ENCODE measurements around the gene CHRNE. TPM values are rescaled to one million over a fixed set of nuclear protein-coding genes. Genes with fewer than 3 reads are reported as not detected.
"Not testable (repeated sequence)": the region's sequence is repeated elsewhere in the genome, so short reads cannot be mapped to it uniquely, and the experiment has no call there.

The CHRNE gene
- total RNA-seq, 1 donor from 2014 or later: 0.69 TPM

GRCh38 chr17:4921320-4921719 lies 18.4 kb upstream of the CHRNE start:
- Mint-ChIP-seq H3K27me3 (ENCODE audit: unreplicated experiment) (peaks cover 4% of the 10 kb centered on the region), H3K4me1 (ENCODE audit: low read depth, unreplicated experiment) (peaks cover 4% of the 10 kb centered on the region), H3K36me3 (ENCODE audit: unreplicated experiment) (no peaks in the 10 kb centered on the region), H3K9me3 (ENCODE audit: unreplicated experiment) (no peaks in the 10 kb centered on the region), H3K4me3 (ENCODE audit: unreplicated experiment) (no peak overlapping the region), H3K27ac (ENCODE audit: unreplicated experiment) (no peak overlapping the region)
- no peak for TF ChIP-seq CTCF (IDR thresholded peaks at IDR 0.05; ENCODE audit: partially characterized antibody, unreplicated experiment)
- no peak for DNase-seq

- TF ChIP-seq CTCF (IDR thresholded peaks at IDR 0.05; ENCODE audit: partially characterized antibody, unreplicated experiment): no peak
- Mint-ChIP-seq H3K36me3 (ENCODE audit: unreplicated experiment) (no peaks in the 10 kb centered on the region), H3K4me1 (ENCODE audit: low read depth, unreplicated experiment) (peaks cover 4% of the 10 kb centered on the region), H3K27ac (ENCODE audit: unreplicated experiment) (no peak overlapping the region), H3K9me3 (ENCODE audit: unreplicated experiment) (no peaks in the 10 kb centered on the region), H3K27me3 (ENCODE audit: unreplicated experiment) (peaks cover 4% of the 10 kb centered on the region), H3K4me3 (ENCODE audit: unreplicated experiment) (no peak overlapping the region)
- no peak for DNase-seq
Measured at GRCh38 chr17:4920351-4921048, 17.6 kb upstream of the CHRNE start.

- no peaks in the 10 kb centered on the region for H3K9me3 Mint-ChIP-seq (ENCODE audit: unreplicated experiment)
- peaks cover 4% of the 10 kb centered on the region for H3K27me3 Mint-ChIP-seq (ENCODE audit: unreplicated experiment)
- no peak overlapping the region for H3K27ac Mint-ChIP-seq (ENCODE audit: unreplicated experiment)
- DNase-seq: no peak
- H3K4me3 Mint-ChIP-seq (ENCODE audit: unreplicated experiment): no peak overlapping the region
- no peak for TF ChIP-seq CTCF (IDR thresholded peaks at IDR 0.05; ENCODE audit: partially characterized antibody, unreplicated experiment)
- no peaks in the 10 kb centered on the region for H3K36me3 Mint-ChIP-seq (ENCODE audit: unreplicated experiment)
- H3K4me1 Mint-ChIP-seq (ENCODE audit: low read depth, unreplicated experiment): peaks cover 4% of the 10 kb centered on the region
Measured at GRCh38 chr17:4919511-4920047, 16.7 kb upstream of the CHRNE start.

DNA sequence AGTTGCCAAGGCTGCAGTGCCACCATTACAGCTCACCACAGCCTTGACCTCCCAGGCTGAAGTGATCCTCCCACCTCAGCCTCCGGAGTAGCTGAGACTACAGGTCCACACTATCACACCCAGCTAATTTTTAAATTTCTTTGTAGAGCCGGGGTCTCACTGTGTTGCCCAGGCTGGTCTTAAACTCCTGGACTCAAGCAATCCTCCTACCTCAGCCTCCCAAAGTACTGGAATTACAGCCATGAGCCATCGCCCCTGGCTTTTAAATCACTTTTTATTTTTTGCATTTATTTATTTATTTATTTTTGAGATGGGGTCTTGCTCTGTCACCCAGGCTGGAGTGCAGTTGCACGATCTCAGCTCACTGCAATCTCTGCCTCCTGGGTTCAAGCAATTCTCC lies 11.7 kb upstream of the CHRNE start:
- not testable (repeated sequence) for H3K9me3 Mint-ChIP-seq (ENCODE audit: unreplicated experiment); DNase-seq; H3K4me3 Mint-ChIP-seq (ENCODE audit: unreplicated experiment); H3K4me1 Mint-ChIP-seq (ENCODE audit: low read depth, unreplicated experiment); H3K36me3 Mint-ChIP-seq (ENCODE audit: unreplicated experiment); H3K27ac Mint-ChIP-seq (ENCODE audit: unreplicated experiment)
- H3K27me3 Mint-ChIP-seq (ENCODE audit: unreplicated experiment): peaks cover 11% of the 10 kb centered on the region

DNA sequence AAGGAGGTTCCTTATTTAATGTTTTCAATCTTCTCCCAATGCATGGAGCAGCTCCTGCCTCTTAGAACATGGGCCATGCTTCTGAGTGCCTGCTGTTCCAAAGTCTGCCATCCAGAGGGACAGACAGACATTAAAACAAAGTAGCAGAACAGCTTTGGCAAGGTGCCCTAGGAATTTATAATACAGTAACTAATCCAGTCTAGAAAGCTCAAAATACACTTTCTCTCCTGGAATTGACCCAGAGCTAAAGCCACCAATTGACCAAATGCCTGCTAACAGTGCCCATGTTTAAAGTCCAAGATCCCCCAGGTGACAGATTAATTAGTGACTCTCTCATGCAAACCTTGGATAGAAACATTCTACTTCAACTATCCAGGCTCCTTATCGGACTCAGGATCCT lies 11.1 kb upstream of the CHRNE start:
- H3K4me1 Mint-ChIP-seq (ENCODE audit: low read depth, unreplicated experiment): peaks cover 8% of the 10 kb centered on the region
- H3K36me3 Mint-ChIP-seq (ENCODE audit: unreplicated experiment): no peaks in the 10 kb centered on the region
- TF ChIP-seq CTCF (IDR thresholded peaks at IDR 0.05; ENCODE audit: partially characterized antibody, unreplicated experiment): no peak
- no peak overlapping the region for H3K27ac Mint-ChIP-seq (ENCODE audit: unreplicated experiment)
- no peak overlapping the region for H3K4me3 Mint-ChIP-seq (ENCODE audit: unreplicated experiment)
- no peaks in the 10 kb centered on the region for H3K9me3 Mint-ChIP-seq (ENCODE audit: unreplicated experiment)
- no peak for DNase-seq
- peaks cover 11% of the 10 kb centered on the region for H3K27me3 Mint-ChIP-seq (ENCODE audit: unreplicated experiment)

Data from glutamatergic neuron (in vitro differentiated cells).